Jurkat, Clone E6-1 (cell line): ENCODE data around the gene HCFC2.
"Not testable (repeated sequence)": the region's sequence is repeated elsewhere in the genome, so short reads cannot be mapped to it uniquely, and the experiment has no call there.

ENCODE experiments used
- DNase-seq: peaks from one replicate; pipeline ENCODE4 v3.0.0-alpha.2; 2011; ENCODE audit warnings: low read depth, low spot score
- H3K4me3 ChIP-seq: 2 replicates; pipeline ENCODE4 v1.5.1; 2011; ENCODE audit warnings: mild to moderate bottlenecking, low read length, control low read depth, moderate library complexity

Gene HCFC2

GRCh38 chr12:104108755-104109445 is 44.6 kb downstream of the HCFC2 start:
- DNase-seq = peak; percentile 89
- no peak overlapping the region for H3K4me3 ChIP-seq

- no peak overlapping the region for H3K4me3 ChIP-seq
- DNase-seq = no peak
These were observed 45.3 kb downstream of the HCFC2 start for GRCh38 chr12:104109446-104110271.

GRCh38 chr12:104114834-104115586 is 50.7 kb downstream of the HCFC2 start:
- not testable (repeated sequence) for H3K4me3 ChIP-seq, DNase-seq

- DNase-seq = no peak
- H3K4me3 ChIP-seq = no peak overlapping the region
These were observed 51.2 kb downstream of the HCFC2 start for GRCh38 chr12:104115587-104115975.

GRCh38 chr12:104121001-104121400 is 56.7 kb downstream of the HCFC2 start:
- no peak overlapping the region for H3K4me3 ChIP-seq
- no peak for DNase-seq

GRCh38 chr12:104122298-104122697 is 58.0 kb downstream of the HCFC2 start:
- DNase-seq = no peak
- H3K4me3 ChIP-seq = no peak overlapping the region

GRCh38 chr12:104126548-104126947 is 62.2 kb downstream of the HCFC2 start:
- H3K4me3 ChIP-seq = no peak overlapping the region
- no peak for DNase-seq

- no peak overlapping the region for H3K4me3 ChIP-seq
- DNase-seq = no peak
These were observed 66.4 kb downstream of the HCFC2 start for GRCh38 chr12:104130760-104131159.

- H3K4me3 ChIP-seq = no peak overlapping the region
- no peak for DNase-seq
These were observed 67.3 kb downstream of the HCFC2 start for GRCh38 chr12:104131609-104132008.

GRCh38 chr12:104132351-104132956 is 68.1 kb downstream of the HCFC2 start:
- H3K4me3 ChIP-seq = no peak overlapping the region
- DNase-seq = no peak

- H3K4me3 ChIP-seq = no peak overlapping the region
- no peak for DNase-seq
These were observed 69.0 kb downstream of the HCFC2 start for GRCh38 chr12:104133321-104133720.

GRCh38 chr12:104133866-104134265 is 69.5 kb downstream of the HCFC2 start:
- H3K4me3 ChIP-seq = no peak overlapping the region
- no peak for DNase-seq

GRCh38 chr12:104134882-104135281 is 70.6 kb downstream of the HCFC2 start:
- DNase-seq = no peak
- H3K4me3 ChIP-seq = no peak overlapping the region

GRCh38 chr12:104136577-104136976 is 72.2 kb downstream of the HCFC2 start:
- peak overlapping the region; percentile 84 for H3K4me3 ChIP-seq
- no peak for DNase-seq

- DNase-seq = peak; percentile 48
- H3K4me3 ChIP-seq = peak overlapping the region; percentile 84
These were observed 72.9 kb downstream of the HCFC2 start for GRCh38 chr12:104137001-104137901.

GRCh38 chr12:104137902-104138796 is 73.8 kb downstream of the HCFC2 start, which contains the start of gene NFYB:
NFYB (minus strand) TSS chr12:104138210; CDS start chr12:104135453, 2,757 bp downstream.
- peak; percentile 97 for DNase-seq
- H3K4me3 ChIP-seq = peak within 1 kb of the TSS; percentile 84

- DNase-seq = no peak
- peak overlapping the region; percentile 40 for H3K4me3 ChIP-seq
These were observed 74.4 kb downstream of the HCFC2 start for GRCh38 chr12:104138797-104139152.
